Ishikawa (cell line): ENCODE results near the gene DHDDS.
A peak's percentile ranks its signal among the peaks of the same experiment; 100 is the strongest.

ENCODE experiments used
- CEBPB ChIP-seq: IDR thresholded peaks from 2 replicates; pipeline ENCODE4 v1.6.1; 2012
- CREB1 ChIP-seq: IDR thresholded peaks from 2 replicates; pipeline ENCODE4 v1.6.1; 2012; ENCODE audit warnings: low read depth
- EGR1 ChIP-seq: IDR thresholded peaks from 2 replicates; pipeline ENCODE4 v1.6.1; 2012
- EP300 ChIP-seq: IDR thresholded peaks from 2 replicates; pipeline ENCODE4 v1.6.1; 2012; ENCODE audit warnings: borderline replicate concordance
- FOXM1 ChIP-seq: IDR thresholded peaks from 2 replicates; pipeline ENCODE4 v1.6.1; 2012; ENCODE audit warnings: low read depth, borderline replicate concordance
- NFIC ChIP-seq: IDR thresholded peaks from 2 replicates; pipeline ENCODE4 v1.6.1; 2012
- RAD21 ChIP-seq: IDR thresholded peaks from 2 replicates; pipeline ENCODE4 v1.6.1; 2012; ENCODE audit warnings: low read depth
- TAF1 ChIP-seq: IDR thresholded peaks from 2 replicates; pipeline ENCODE4 v1.6.1; 2012; ENCODE audit warnings: low read depth, mild to moderate bottlenecking
- TCF12 ChIP-seq: IDR thresholded peaks from 2 replicates; pipeline ENCODE4 v1.6.1; 2012; ENCODE audit warnings: low read depth
- TEAD4 ChIP-seq: IDR thresholded peaks from 2 replicates; pipeline ENCODE4 v1.6.1; 2012
- USF1 ChIP-seq: IDR thresholded peaks from 2 replicates; pipeline ENCODE4 v1.6.1; 2012
- YY1 ChIP-seq: IDR thresholded peaks from 2 replicates; pipeline ENCODE4 v1.6.1; 2012; ENCODE audit warnings: low read depth
- ZBTB7A ChIP-seq: IDR thresholded peaks from 2 replicates; pipeline ENCODE4 v1.6.1; 2012; ENCODE audit warnings: low read depth
- TF ChIP-seq, protein P1 (sequence below): IDR thresholded peaks from 2 replicates; pipeline ENCODE4 v1.6.1; 2012
- TF ChIP-seq, protein P2 (sequence below): IDR thresholded peaks from 2 replicates; pipeline ENCODE4 v1.6.1; 2012; ENCODE audit warnings: low read depth, mild to moderate bottlenecking

DHDDS gene

DNA sequence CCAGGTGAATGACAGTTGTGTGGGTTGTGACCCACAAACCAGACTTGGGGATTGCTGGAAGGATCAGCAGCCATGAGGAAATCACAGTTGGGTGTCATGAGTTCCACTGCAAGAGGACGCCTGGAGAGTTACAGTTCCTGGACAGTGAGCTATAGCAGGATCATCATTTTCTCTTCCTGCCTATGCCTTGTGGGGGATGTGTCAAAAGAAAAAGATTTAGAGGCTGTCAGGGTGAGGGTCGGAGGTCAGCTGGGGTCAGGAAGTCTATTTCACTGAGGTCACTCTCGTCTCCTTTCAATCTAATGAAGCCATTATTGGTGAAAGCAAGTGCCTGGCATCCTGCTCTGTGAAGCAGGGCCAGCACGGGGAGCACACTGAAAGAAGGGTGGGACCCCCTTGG, 28.5 kb upstream of the DHDDS start:
- no peak for TF ChIP-seq EP300
- TF ChIP-seq RAD21: no peak

DNA sequence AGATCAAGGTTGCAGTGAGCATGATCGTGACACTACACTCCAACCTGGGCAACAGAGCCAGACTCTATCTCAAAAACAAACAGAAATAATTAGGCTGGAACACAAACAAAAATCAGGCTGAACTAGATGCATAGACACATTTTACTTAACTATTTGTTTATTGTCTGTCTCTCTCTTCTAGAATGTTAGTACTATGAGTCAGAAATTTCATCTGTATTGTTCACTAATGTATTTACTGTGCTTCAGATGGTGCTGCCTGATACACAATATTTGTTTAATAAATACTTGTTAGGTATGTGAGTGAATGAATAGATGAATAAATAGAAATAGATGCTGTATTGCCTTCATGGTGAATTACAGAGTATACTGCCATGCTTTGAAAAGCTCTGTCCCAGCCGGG, 27.5 kb upstream of the DHDDS start:
- TF ChIP-seq FOXM1 (no peak), CREB1 (no peak), NFIC (no peak), ZBTB7A (no peak), USF1 (no peak), EGR1 (no peak), YY1 (no peak), CEBPB (no peak)

DNA sequence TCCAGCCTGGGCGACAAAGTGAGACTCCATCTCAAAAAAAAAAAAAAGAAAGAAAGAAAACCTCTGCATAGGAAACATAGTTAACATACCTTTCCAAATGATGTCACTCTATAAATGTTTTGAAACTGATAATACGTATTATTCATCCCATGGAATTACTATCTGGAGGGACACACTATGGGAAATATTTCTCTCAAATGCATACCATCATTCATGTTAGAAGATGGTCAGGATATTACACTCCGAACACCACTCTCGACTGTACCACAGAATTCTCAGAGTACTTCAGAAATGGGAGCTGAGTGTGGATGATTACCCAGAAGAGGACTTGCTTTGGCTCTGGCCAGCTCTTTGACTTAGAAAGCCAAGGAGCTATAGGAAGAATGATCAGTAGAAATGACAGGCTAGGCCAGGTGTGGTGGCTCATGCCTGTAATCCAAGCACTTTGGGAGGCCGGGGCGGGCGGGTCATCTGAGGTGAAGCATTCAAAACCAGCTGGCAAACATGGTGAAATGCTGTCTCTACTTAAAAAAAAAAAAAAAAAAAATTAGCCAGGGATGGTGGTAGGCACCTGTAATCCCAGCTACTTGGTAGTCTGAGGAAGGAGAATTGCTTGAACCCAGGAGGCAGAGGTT, 26.7 kb upstream of the DHDDS start:
- TF ChIP-seq NFIC: no peak
- no peak for TF ChIP-seq YY1
- no peak for TF ChIP-seq EGR1
- TF ChIP-seq, protein P1, sequence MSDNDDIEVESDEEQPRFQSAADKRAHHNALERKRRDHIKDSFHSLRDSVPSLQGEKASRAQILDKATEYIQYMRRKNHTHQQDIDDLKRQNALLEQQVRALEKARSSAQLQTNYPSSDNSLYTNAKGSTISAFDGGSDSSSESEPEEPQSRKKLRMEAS: no peak
- no peak for TF ChIP-seq CEBPB
- TF ChIP-seq EP300: no peak
- no peak for TF ChIP-seq TAF1
- no peak for TF ChIP-seq TEAD4
- no peak for TF ChIP-seq TCF12
- no peak for TF ChIP-seq USF1
- TF ChIP-seq RAD21: no peak

DNA sequence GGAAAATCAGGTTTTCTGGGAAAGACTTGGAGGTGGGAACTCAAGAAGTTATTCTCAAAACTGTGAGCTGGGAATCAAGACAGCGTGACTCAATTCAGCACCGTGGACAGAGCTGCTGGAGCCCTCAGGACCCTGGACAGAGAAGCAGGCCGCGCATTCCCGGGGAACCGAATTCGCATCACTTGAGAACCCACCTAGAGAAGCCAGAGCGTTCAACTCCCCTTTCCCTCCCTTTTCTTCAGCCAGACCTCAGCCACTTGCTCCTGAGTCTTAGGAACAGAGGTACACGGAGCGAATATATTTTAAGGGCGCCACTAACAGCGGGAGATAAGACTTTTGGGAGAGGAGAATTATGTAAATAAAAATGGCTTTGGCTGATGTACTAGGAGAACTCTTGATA, 23.5 kb upstream of the DHDDS start:
- TF ChIP-seq USF1: peak; percentile 48; the same call in 1 of the 2 replicates
- no peak for TF ChIP-seq FOXM1
- no peak for TF ChIP-seq CREB1
- 0 out of 2 replicates have a peak, but pooled peaks have one; percentile 2 for TF ChIP-seq RAD21
- TF ChIP-seq, protein P2, sequence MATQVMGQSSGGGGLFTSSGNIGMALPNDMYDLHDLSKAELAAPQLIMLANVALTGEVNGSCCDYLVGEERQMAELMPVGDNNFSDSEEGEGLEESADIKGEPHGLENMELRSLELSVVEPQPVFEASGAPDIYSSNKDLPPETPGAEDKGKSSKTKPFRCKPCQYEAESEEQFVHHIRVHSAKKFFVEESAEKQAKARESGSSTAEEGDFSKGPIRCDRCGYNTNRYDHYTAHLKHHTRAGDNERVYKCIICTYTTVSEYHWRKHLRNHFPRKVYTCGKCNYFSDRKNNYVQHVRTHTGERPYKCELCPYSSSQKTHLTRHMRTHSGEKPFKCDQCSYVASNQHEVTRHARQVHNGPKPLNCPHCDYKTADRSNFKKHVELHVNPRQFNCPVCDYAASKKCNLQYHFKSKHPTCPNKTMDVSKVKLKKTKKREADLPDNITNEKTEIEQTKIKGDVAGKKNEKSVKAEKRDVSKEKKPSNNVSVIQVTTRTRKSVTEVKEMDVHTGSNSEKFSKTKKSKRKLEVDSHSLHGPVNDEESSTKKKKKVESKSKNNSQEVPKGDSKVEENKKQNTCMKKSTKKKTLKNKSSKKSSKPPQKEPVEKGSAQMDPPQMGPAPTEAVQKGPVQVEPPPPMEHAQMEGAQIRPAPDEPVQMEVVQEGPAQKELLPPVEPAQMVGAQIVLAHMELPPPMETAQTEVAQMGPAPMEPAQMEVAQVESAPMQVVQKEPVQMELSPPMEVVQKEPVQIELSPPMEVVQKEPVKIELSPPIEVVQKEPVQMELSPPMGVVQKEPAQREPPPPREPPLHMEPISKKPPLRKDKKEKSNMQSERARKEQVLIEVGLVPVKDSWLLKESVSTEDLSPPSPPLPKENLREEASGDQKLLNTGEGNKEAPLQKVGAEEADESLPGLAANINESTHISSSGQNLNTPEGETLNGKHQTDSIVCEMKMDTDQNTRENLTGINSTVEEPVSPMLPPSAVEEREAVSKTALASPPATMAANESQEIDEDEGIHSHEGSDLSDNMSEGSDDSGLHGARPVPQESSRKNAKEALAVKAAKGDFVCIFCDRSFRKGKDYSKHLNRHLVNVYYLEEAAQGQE: peak; percentile 100
- peak; percentile 86 for TF ChIP-seq TEAD4
- no peak for TF ChIP-seq ZBTB7A
- peak; percentile 18; the same call in 1 of the 2 replicates for TF ChIP-seq NFIC
- TF ChIP-seq, protein P1: peak; percentile 94

DNA sequence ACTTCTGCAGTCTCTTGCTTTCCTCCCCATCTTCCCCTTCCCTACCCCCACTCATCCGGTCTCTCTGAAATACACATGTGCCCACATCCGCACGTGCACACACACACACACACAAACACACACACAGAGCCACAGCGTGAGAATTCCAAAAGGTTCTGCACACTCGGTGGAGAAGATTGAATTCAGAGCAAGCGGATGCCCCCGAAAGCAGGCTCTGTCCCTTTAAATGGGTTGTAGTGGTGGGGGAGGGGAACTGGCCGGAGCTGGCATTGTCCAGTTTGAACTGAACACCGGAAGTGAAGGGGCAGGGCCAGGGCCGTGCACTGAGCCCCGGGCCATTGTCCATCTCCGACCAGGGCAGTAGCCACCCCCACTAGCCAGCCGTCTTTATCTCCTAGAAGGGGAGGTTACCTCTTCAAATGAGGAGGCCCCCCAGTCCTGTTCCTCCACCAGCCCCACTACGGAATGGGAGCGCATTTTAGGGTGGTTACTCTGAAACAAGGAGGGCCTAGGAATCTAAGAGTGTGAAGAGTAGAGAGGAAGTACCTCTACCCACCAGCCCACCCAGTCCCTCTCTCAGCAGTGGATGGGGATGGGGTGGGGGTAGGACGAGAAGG, 22.8 kb upstream of the DHDDS start:
- TF ChIP-seq YY1: no peak
- no peak for TF ChIP-seq CREB1
- TF ChIP-seq, protein P1: no peak
- TF ChIP-seq TCF12: no peak
- TF ChIP-seq FOXM1: no peak
- TF ChIP-seq TAF1: no peak
- no peak for TF ChIP-seq RAD21
- TF ChIP-seq EP300: no peak
- TF ChIP-seq, protein P2: no peak
- no peak for TF ChIP-seq EGR1
- TF ChIP-seq ZBTB7A: no peak
- TF ChIP-seq NFIC: no peak
- TF ChIP-seq CEBPB: no peak
- TF ChIP-seq TEAD4: no peak
- TF ChIP-seq USF1: no peak
